Ovary (tissue), 3 donors: ENCODE measurements around the gene MPIG6B.

Source experiments
- EP300 ChIP-seq: sonication (generic); formaldehyde crosslinking; IDR thresholded peaks from one replicate; pipeline ENCODE4 v1.6.1; 2017; ENCODE audit warnings: antibody characterized with exemption
- POLR2A ChIP-seq: fragments of 450-650 bp; IDR thresholded peaks from one replicate; pipeline ENCODE4 v1.6.1; 2017; ENCODE audit warnings: antibody characterized with exemption, mild to moderate bottlenecking, moderate library complexity
- TF ChIP-seq, protein P1 (sequence below), 3 donors: fragments of 450-650 bp in 2 of 3; fragments of 200-600 bp in 1 of 3; IDR thresholded peaks; one replicate each; pipeline versions ENCODE4 v1.5.1 to v1.8.0; 2016 to 2022; ENCODE audit warnings: antibody characterized with exemption in 3 of 3, mild to moderate bottlenecking in 1 of 3
- donor health status: DM: no; HTN: no; CAD: no.

DNA sequence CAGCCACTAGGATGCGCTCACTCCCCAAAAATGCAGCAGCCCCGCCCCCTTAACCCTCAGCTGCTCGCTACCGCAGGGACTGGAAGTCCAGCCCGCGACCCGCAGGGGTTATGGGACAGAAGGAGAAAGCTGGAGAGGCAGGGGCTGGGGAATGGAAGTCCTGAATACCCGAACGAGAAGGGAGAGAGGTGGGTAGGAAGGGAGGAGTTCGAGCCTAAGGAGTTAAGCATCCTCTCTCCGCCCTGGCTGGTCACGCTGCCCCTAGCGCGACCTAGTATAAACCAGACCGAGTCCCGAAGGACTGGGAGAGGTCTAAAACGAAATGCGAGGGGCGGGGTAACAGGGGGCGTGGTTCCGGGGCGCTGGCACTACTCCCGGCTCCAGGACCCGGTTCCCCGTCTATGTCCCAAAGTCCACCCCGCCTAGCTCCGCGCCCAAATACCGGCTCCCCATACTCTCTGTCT is 6.4 kb downstream of the MPIG6B start:
- TF ChIP-seq, protein P1, sequence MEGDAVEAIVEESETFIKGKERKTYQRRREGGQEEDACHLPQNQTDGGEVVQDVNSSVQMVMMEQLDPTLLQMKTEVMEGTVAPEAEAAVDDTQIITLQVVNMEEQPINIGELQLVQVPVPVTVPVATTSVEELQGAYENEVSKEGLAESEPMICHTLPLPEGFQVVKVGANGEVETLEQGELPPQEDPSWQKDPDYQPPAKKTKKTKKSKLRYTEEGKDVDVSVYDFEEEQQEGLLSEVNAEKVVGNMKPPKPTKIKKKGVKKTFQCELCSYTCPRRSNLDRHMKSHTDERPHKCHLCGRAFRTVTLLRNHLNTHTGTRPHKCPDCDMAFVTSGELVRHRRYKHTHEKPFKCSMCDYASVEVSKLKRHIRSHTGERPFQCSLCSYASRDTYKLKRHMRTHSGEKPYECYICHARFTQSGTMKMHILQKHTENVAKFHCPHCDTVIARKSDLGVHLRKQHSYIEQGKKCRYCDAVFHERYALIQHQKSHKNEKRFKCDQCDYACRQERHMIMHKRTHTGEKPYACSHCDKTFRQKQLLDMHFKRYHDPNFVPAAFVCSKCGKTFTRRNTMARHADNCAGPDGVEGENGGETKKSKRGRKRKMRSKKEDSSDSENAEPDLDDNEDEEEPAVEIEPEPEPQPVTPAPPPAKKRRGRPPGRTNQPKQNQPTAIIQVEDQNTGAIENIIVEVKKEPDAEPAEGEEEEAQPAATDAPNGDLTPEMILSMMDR (IDR thresholded peaks at IDR 0.05): peak in 1 of 3 donors; percentile 23
- TF ChIP-seq POLR2A: no peak
- no peak for TF ChIP-seq EP300
